Occipital lobe (tissue), 2 donors: ENCODE data around the gene RUFY3. TPM values are rescaled to one million over a fixed set of nuclear protein-coding genes. Genes with fewer than 3 reads are reported as not detected.
A peak's percentile ranks its signal among the peaks of the same experiment; 100 is the strongest.
"Not testable (repeated sequence)": the region's sequence is repeated elsewhere in the genome, so short reads cannot be mapped to it uniquely, and the experiment has no call there.

Source experiments
- DNase-seq: peaks from one replicate; lab custom pipeline; 2025; lab: John Stamatoyannopoulos, UW
- total RNA-seq: library from RNA; depleted of rRNA; stranded (reverse); fragments of >200 nt; gene quantifications from one replicate; pipeline ENCODE4 v1.2.3, GENCODE V29; 2014

RUFY3 gene, protein sequence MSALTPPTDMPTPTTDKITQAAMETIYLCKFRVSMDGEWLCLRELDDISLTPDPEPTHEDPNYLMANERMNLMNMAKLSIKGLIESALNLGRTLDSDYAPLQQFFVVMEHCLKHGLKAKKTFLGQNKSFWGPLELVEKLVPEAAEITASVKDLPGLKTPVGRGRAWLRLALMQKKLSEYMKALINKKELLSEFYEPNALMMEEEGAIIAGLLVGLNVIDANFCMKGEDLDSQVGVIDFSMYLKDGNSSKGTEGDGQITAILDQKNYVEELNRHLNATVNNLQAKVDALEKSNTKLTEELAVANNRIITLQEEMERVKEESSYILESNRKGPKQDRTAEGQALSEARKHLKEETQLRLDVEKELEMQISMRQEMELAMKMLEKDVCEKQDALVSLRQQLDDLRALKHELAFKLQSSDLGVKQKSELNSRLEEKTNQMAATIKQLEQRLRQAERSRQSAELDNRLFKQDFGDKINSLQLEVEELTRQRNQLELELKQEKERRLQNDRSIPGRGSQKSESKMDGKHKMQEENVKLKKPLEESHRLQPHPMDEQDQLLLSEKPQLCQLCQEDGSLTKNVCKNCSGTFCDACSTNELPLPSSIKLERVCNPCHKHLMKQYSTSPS
- total RNA-seq: 582 TPM

DNA sequence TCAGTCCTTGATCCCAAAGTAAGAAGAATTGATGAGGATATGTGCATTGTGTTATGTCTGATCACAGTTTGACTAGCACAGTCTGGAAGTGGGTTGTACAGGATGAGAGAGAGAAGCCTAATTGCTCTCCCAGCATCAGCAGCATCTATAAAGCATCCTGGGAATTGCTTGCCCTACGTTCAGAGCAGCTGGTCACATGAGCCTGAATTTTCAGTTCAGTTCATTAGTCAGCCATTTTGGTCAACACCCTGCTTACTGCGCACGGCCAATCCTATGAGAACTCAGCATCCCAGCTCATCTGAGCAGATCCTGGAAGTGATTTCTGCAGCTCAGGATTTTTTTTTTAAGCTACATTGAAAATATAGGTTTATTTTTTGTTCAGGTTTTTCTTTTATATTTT is at the start of gene RUFY3:
RUFY3 (plus strand) TSS at position 218 of the 400 bp plus-strand sequence. CDS start 610 bp downstream, outside the sequence.
- DNase-seq: peak; percentile 83

DNA sequence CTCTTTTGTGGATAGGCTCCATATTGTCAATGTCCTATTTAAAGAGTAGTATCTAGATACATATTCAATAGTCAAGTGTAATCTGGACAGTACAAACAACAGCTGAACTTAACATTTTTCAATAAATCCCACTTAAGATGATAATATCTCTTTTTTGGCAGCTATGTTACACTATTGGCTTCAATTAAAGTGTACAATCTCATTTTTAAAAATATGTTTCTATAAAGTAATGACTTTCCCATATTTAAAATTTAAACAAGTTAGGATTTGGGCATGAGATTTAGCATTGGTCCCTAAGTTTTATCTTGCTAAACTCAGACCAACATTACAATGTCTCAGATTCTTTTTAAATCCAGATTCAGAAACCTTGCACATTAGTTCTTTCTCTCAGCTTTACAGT is 47.6 kb upstream of the RUFY3 start:
- no peak for DNase-seq

DNA sequence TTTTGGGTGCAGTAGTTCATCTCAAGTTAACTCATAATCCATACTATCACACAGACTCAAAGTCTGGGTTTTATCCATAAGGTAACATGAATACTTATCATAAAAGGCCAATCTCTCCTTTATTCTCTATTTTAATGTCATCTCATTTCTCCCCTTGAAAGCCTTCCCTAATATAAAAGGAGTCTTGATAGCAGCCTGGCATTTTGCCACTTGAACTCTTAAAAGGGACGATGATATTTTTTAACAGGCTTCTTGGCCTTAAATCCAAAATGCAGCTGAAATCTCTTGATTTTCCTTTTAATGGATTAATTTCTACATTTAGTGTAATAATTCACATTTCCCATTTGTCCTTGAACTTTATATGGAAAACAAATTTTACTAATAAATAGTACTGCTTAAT is 47.0 kb upstream of the RUFY3 start:
- DNase-seq: no peak

- DNase-seq: no peak
These were observed 45.1 kb upstream of the RUFY3 start for GRCh38 chr4:70676554-70677090.

- no peak for DNase-seq
These were observed 43.3 kb upstream of the RUFY3 start for GRCh38 chr4:70678383-70678999.

- DNase-seq: no peak
These were observed 40.8 kb upstream of the RUFY3 start for GRCh38 chr4:70680934-70681333.

DNA sequence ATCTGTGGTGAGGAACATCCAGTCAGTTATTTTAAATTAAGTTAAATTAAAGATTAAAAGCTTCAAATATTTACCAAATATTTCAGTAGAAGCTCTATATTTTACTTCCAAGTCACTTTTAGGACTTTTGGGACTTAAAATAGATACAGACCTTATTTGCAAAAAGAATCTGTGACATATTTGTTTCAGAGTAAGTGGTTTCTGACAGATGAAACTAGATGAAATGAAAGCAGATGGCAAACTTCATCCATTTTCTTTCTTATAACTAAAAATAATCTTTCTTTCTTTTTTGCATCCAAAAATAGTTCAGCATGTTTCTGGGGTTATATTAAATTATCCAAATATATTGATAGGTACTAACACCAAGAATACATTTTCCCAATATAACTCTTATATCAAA is 40.1 kb upstream of the RUFY3 start:
- DNase-seq: no peak

- not testable (repeated sequence) for DNase-seq
These were observed 39.6 kb upstream of the RUFY3 start for GRCh38 chr4:70682142-70682541.

DNA sequence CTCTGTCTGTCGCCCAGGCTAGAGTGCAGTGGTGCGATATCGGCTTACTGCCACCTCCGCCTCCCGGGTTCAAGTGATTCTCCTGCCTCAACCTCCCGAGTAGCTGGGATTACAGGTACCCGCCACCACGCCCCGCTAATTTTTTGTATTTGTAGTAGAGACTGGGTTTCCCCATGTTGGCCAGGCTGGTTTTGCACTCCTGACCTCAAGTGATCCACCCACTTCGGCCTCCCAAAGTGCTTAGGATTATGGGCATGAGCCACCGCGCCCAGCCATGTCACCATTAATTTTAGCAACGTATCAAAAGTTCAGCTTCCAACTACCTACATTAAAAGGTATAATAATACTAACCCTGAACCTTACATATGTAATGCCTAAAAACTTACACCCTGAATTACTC is 34.4 kb upstream of the RUFY3 start:
- no peak for DNase-seq

DNA sequence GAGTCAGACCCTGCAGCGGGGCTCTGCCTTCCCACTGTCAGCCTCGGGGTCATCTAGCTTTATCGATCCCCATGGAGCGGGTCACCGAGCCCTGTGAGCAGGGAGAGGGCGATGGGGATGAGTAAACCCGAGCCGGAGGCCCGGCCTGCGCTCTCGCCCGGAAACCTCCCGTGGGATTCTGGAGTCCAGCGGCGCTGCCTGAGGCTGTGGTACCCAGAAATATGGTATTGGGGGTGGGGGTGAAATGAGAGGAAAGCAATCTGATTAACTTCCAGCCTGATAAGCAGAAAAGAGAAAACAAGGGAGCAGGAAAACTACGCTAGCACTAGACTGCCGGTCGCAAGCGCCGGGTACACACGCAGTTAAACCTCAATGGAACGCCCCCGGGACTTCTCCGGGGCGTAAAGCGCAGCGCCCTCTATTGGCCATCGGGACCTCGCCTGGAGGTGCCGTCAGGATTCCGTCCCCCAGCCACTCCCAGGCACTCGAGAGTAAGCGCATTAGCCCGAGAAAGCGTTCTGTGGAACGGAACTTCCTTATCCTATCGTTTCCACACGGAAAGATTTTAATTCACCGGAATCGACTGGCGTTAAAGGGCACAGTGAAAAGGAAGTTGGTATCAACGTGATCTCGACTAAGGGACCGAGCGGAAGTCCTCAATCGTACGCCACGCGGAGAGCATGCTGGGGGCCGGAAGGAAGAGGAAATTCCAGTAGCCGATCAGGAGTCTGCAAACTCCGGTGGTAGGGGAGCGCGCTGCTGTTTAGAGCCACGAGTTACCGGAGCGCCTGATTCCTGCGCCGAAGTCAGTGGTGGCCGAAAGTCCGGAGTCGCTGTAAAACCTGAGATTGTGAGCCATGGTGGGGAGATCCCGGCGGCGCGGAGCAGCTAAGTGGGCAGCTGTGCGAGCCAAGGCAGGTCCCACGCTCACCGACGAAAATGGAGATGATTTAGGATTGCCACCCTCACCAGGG is 33.7 kb upstream of the RUFY3 start, which contains the start of gene UTP3:
UTP3 (plus strand) TSS at position 712 of the 974 bp plus-strand sequence; CDS start at position 858, 146 bp downstream.
- DNase-seq: peak; percentile 96

GRCh38 chr4:70688795-70689231 is 33.0 kb upstream of the RUFY3 start:
- DNase-seq: no peak

- DNase-seq: no peak
These were observed 30.1 kb upstream of the RUFY3 start for GRCh38 chr4:70691661-70692060.

DNA sequence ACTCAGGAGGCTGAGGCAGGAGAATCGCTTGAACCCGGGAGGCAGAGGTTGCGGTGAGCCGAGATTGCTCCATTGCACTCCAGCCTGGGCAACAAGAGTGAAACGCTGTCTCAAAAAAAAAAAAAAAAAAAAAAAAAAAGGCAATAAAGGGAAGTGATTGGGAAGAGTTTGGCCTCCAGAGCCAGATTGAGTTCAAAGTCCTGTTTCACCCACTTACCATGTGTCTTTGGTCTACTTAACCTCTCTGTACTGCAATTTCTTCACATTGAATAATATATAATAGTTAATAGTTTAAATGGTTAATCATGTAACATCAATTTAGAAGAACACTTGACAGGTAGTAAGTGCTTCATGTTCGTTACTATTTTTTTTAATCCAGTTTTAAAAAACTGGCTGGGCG is 27.1 kb upstream of the RUFY3 start:
- not testable (repeated sequence) for DNase-seq

DNA sequence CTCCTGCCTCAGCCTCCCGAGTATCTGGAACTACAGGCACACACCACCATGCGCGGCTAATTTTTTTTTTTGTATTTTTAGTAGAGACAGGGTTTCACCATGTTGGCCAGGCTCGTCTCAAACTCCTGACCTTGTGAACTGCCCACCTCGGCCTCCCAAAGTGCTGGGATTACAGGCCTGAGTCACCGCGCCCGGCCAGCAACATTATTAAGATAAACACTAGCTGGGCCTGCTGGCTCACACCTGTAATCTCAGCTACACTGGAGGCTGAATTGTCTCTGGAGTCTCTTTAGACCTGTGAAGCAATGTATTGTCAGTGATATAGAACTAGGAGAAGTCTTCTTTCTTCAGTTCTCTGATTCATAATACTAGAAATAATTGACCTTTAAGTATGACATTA is 23.3 kb upstream of the RUFY3 start:
- DNase-seq: not testable (repeated sequence)

- no peak for DNase-seq
These were observed 21.1 kb upstream of the RUFY3 start for GRCh38 chr4:70700712-70701111.

DNA sequence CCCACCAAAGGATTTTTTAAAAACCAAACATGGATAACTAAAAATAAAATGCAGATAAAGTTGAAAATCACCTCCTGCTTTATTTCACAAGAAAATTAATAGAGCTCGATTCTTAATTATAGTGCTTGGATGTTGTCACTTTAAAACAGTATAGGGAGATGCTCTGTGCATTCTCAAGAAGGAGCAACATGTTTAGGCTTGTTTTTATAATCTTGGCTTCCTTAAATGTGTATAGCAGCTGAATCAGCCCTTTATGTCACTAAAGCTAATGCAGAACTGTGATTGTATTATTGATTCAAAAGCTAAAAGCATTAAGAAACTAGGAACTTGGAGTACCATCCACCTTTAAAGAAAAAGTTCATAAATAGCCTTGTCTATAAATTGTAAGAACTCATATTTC is 20.5 kb upstream of the RUFY3 start:
- DNase-seq: no peak

DNA sequence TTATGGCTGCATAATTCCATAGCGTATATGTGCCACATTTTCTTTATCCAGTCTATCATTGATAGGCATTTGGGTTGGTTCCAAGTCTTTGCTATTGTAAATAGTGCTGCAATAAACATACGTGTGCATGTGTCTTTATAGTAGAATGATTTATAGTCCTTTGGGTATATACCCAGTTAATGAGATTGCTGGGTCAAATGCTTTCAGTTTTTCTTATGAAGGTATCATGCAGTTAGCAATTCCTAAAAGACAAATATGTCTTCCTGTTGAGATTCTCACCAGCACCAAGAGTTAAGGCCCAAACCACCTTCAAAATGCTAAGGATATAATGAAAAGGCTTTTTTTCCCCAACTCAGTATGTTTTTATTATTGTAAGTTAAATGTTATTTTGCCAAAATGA is 19.2 kb upstream of the RUFY3 start:
- DNase-seq: not testable (repeated sequence)

GRCh38 chr4:70703619-70704214 is 18.0 kb upstream of the RUFY3 start:
- DNase-seq: no peak

- DNase-seq: peak; percentile 63
These were observed 17.4 kb upstream of the RUFY3 start for GRCh38 chr4:70704215-70704930.

DNA sequence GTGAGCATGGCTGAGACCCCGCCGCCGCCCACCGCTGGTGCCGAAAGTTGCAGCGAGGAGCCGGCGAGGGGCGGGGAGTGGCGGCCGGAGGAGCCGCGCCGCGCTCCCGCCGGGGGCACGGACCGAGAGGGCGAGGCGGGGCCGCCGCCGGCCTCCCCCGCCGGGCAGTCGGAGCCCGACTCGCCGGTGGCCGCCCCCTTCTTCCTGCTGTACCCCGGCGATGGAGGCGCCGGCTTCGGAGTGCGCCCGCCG is 16.9 kb upstream of the RUFY3 start:
- no peak for DNase-seq
